GM21423 (cell line): ENCODE measurements around the gene GSK3B.
A peak's percentile ranks its signal among the peaks of the same experiment; 100 is the strongest.

Source experiments
- ATAC-seq: cut with Tn5 transposase; IDR thresholded peaks from one replicate; pipeline ENCODE4 v1.9.1; 2021; ENCODE audit warnings: mild to moderate bottlenecking, moderate library complexity; ENCODE audit not compliant: unreplicated experiment

Gene GSK3B

GRCh38 chr3:120093911-120094775, at the start of gene GSK3B:
Gene GSK3B (minus strand): TSS chr3:120094447. CDS start chr3:120093434, 1,013 bp downstream.
- ATAC-seq, result peak; percentile 34

DNA sequence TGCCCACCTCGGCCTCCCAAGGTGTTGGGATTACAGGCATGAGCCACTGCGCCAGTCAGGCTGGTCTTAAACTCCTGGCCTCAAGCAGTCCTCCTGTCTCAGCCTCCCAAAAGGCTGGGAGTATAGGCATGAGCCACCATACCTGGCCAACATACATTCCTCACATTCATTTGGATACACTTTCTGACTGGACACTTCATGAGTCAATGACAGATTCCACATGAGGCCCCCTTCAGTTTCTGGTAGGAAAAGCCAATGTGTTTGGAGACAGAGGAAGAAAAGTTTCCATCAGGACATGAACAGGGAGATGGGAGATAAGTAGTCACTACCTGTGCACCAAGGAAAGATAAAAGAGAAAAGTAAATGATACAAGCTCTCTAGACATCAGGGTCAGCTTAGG, 49.4 kb upstream of the GSK3B start:
- no peak for ATAC-seq

DNA sequence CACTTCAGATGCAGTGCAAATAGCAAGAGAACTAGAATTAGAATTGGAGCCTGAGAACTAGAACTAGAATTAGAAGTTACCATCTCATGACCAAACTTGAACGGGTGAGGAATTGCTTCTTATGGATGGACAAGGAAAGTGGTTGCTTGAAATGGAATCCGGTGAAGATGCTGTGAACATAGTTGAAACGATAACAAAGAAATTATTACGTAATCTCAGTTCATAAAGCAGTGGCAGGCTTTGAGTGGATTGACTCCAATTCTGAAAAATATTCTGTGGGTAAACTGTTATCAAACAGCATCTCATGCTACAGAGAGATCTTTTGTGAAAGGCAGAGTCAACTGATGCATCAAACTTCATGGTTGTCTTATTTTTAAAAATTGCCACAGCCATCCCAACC, 48.0 kb upstream of the GSK3B start:
- no peak for ATAC-seq

DNA sequence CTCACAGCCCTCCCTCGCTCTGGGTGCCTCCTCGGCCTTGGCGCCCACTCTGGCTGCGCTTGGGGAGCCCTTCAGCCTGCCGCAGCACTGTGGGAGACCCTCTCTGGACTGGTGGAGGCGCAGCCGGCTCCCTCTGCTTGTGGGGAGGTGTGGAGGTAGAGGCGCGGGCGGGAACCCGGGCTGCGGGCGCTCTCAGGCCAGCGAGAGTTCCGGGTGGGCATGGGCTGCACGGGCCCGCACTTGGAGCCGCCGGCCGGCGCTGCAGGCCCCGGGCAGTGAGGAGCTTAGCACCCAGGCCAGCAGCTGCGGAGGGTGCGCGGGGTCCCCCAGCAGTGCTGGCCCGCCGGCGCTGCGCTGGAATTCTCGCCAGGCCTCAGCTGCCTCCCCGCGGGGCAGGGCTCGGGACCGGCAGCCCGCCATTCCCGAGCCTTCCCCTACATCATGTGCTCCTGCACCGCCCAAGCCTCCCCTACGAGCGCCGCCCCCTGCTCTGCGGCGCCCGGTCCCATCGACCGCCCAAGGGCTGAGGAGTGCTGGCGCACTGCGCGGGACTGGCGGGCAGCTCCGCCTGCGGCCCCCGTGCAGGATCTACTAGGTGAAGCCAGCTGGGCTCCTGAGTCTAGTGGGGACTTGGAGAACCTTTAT, 46.0 kb upstream of the GSK3B start:
- no peak for ATAC-seq

DNA sequence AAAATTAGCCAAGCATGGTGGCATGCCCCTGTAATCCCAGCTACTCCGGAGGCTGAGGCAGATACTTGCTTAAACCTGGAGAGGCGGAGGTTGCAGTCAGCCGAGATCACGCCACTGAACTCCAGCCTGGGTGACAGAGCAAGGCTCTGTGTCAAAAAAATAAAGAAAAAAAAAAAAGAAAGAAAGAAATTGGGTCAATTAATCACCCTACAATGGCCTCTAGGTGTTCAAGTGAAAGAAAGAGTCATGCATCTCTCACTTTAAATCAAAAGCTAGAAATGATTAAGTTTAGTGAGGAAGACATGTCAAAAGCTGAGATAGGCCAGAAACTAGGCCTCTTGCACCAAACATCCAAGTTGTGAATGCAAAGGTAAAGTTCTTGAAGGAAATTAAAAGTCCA, 44.9 kb upstream of the GSK3B start:
- no peak for ATAC-seq

DNA sequence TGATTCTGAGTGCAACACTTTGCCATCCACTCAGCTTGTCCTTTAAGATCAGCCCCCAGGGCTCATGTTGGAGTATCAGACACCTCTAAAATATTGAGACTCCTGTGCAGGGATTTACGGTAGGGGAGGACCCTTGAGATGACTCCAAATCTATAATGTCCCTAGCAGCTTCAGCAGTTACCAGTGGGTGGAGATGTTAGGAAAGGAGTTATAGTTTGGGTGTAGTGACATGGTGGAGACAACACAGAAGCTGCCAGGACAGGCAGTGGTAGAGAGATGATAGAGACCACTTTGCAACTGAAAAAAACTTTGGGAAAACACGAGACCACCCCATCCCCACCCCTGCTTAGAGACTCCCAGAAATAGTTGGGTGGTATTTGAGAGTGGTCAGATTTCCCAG, 43.3 kb upstream of the GSK3B start:
- ATAC-seq, result no peak

DNA sequence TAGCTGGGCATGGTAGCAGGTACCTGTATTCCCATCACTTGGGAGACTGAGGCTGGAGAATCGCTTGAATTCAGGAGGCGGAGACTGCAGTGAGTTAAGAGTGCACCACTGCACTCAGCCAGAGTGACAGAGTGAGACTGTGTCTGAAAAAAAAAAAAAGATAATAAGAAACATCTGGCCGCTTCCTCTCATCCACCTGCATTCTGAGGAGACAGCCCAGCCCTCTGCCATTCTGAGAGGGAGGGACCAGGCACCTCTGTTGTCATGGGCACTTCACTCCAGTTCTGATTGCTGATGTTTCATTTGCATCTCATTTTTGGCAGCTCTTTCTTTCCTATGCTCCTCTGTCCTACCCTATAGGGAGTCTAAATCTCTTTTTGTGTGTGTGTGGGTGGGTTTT, 36.4 kb upstream of the GSK3B start:
- ATAC-seq, result no peak

DNA sequence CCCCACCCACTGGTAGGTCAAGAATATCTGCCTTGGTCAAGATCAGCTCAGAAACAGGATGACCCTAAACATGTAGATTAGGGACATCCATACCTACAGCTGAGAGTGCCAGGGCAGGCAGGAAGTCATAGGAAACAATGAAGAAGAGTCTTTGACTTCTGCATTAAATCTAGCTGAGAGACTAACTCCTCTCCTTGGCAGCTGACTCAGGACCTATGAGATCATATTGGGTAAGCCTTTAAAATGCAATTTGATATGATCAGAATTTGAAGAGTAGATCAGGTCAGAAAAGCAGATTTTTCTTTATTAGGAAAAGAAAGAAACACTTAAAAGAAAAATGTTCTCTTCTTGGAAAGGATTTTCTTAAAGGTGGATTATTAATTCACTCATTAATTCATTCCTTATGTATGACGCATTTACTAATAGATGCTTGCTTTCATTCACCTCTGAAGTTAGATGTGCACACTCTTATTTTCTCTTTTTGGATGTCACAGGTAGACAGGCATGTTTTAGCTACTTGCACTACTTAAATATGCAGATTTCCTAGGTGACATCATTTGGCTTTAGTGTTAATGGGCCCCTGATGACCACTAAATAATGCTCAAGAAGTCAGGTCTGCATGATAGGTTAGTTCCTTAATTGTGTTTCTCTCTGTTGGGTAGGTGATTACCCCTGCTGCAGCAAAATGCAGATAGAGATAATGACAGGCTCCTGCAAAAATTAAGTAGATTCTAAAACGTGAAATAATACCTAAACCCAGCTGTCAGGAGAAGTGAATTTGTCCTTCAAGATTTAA, 35.7 kb upstream of the GSK3B start:
- ATAC-seq, result no peak

- ATAC-seq, result no peak
Observed at GRCh38 chr3:120129051-120129450, 34.8 kb upstream of the GSK3B start.

DNA sequence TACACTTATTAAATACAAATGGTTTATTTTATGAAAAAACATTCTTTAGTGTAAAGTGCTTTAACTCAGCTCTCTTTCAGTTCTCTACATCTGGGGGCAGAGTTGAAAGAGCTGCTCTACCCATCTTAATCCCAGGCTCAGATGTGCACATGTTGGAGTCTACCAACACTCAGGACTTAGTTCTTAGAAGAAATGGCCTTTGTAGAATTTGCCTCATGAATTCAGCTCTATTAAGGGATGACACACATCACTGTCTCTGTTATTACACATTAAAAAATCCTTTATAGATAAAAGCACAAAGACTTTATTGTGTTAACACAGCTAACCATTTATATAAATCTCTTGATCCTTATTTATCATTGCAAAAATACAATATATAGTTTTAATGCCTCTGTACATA, 31.7 kb upstream of the GSK3B start:
- ATAC-seq, result no peak

GRCh38 chr3:120119846-120120510, 25.7 kb upstream of the GSK3B start:
- no peak for ATAC-seq

- no peak for ATAC-seq
Observed at GRCh38 chr3:120114981-120115380, 20.7 kb upstream of the GSK3B start.

GRCh38 chr3:120114376-120114775, 20.1 kb upstream of the GSK3B start:
- no peak for ATAC-seq

DNA sequence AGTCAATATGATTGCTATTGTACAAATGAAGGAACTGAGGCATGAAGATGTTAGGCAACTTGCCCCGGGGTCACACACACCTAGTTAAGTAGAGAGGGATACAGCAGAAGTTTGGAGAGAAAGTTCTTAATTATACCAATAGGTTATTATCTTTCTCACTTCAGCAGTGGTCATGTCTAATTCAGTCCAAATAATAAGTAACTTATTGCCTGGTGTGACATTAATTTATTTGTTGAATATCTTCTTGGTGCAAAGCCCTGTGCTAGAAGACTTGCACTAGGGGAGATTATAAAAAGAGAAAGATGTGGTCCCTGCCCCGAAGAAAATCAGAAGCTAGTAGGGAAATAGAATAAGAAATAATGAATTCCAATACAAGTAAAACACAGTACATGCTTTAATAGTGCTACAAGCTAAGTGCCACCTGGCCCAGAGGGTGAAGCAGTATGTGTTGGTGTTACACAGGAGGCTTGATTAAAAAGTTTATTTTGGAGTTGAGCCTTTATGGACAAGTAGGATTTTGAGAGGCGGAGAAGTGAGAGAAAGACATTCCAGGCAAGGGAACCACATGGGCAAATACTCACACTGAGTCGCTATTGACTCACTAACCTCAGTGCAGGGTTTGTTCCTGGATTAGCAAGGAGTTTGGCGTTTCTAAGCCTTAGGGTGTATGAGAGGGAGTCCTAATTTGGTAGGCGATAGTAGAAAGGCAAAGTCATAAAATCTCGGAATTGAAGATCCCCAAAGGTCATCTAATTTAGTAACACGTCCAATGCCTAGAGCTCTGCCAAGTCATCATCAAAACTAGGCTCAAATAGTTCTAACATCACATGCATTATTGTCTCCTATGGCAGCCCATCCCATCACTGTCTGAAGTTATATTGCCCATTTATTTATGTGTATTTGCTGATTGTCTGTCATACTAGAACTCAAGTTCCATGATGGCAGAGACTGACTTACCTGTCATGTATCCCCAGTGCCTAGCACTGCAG, 19.2 kb upstream of the GSK3B start:
- no peak for ATAC-seq

DNA sequence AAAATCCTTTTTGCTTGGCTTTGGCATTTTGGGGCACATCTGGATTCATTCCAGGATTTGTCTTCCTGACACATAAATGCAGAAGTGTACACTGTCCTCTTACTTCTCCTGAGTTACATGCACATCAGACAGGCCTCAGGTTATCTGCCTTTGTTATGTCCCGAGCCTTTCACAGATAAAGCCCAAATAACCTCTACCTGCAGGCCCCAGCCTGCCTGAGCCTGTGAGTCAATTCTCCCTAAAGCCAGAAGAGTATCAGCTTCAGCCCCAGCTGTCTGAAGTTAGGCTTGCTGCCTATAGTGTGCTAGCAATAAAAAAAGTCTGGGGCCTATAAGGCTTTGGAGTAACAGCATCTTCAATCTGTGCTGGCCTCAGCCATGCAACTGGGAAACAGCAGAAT, 17.7 kb upstream of the GSK3B start:
- no peak for ATAC-seq

GRCh38 chr3:120103276-120103675, 9.0 kb upstream of the GSK3B start:
- no peak for ATAC-seq

GRCh38 chr3:120102674-120103073, 8.4 kb upstream of the GSK3B start:
- no peak for ATAC-seq

DNA sequence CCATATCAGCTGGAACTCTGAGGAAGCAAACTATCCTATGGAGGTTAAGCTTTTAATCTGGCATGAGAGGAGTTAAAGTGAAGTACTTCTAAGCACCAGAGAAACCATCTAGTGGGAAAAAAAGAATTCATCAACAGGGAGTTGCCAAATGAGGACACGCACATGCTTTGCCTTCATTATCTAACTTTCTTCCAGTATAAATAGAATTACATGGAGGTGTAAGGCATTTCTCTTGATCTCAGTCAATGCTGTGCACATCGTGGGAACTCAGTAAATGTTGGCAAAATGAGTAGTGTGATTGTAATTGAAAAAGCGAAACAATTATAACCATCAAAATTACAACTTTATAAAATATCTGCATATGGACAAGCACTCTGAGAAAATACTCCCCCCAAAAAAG, 8.0 kb upstream of the GSK3B start:
- ATAC-seq, result no peak

DNA sequence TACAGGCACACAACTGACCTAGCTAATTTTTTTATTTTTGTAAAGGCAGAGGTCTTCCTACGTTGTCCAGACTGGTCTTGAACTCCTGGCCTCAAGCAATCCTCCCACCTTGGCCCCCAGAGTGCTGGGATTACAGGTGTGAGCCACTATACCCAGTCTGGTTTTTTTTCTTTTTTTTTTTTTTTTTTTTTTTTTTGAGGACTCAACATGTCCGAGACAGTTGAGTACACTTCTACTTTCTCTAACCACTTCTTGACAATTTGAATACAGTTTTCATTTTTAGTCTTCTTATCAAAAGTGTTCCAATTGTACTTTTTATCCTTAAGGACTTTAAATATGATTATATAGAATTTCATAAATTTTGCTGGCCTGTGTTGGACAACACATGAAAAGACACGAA, 7.4 kb upstream of the GSK3B start:
- ATAC-seq, result no peak

- no peak for ATAC-seq
Observed at GRCh38 chr3:120100711-120101110, 6.5 kb upstream of the GSK3B start.
